Measurements from ENCODE around the gene DDX50.

GRCh38 chr10:68876246-68877138 is 24.6 kb upstream of the DDX50 start:
- TF ChIP-seq, protein P1, sequence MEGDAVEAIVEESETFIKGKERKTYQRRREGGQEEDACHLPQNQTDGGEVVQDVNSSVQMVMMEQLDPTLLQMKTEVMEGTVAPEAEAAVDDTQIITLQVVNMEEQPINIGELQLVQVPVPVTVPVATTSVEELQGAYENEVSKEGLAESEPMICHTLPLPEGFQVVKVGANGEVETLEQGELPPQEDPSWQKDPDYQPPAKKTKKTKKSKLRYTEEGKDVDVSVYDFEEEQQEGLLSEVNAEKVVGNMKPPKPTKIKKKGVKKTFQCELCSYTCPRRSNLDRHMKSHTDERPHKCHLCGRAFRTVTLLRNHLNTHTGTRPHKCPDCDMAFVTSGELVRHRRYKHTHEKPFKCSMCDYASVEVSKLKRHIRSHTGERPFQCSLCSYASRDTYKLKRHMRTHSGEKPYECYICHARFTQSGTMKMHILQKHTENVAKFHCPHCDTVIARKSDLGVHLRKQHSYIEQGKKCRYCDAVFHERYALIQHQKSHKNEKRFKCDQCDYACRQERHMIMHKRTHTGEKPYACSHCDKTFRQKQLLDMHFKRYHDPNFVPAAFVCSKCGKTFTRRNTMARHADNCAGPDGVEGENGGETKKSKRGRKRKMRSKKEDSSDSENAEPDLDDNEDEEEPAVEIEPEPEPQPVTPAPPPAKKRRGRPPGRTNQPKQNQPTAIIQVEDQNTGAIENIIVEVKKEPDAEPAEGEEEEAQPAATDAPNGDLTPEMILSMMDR (IDR thresholded peaks at IDR 0.05; ENCODE audit: low read depth, low read length): no peak
- no peak for TF ChIP-seq POLR2A (IDR thresholded peaks at IDR 0.05; ENCODE audit: extremely low read depth, insufficient read length)
